Chondrocyte (in vitro differentiated cells): ENCODE results near the gene DAB2IP. TPM values are rescaled to one million over a fixed set of nuclear protein-coding genes. Genes with fewer than 3 reads are reported as not detected.

ENCODE experiments used
- DNase-seq: peaks from one replicate; pipeline ENCODE4 v3.0.0; 2021; ENCODE audit warnings: mixed read lengths, low spot score
- H3K27ac Mint-ChIP-seq: one replicate; pipeline ENCODE4 v1.8.0; 2021; ENCODE audit warnings: mild to moderate bottlenecking, moderate library complexity, mixed read lengths; ENCODE audit not compliant: unreplicated experiment
- H3K27me3 Mint-ChIP-seq: 2 replicates; pipeline ENCODE4 v1.8.0; 2021; ENCODE audit warnings: low read depth, mixed read lengths
- H3K36me3 Mint-ChIP-seq: 2 replicates; pipeline ENCODE4 v1.8.0; 2021; ENCODE audit warnings: low read depth, mixed read lengths
- H3K4me1 Mint-ChIP-seq: 2 replicates; pipeline ENCODE4 v1.8.0; 2021; ENCODE audit warnings: low read depth, mild to moderate bottlenecking, mixed read lengths
- H3K4me3 Mint-ChIP-seq: one replicate; pipeline ENCODE4 v1.8.0; 2021; ENCODE audit warnings: mild to moderate bottlenecking, moderate library complexity, mixed read lengths; ENCODE audit not compliant: unreplicated experiment
- H3K9me3 Mint-ChIP-seq: 2 replicates; pipeline ENCODE4 v1.8.0; 2021; ENCODE audit warnings: low read depth, mixed read lengths
- total RNA-seq: library from RNA; stranded (reverse); gene quantifications from 3 replicates; pipeline ENCODE4 v1.2.1, GENCODE V29; 2021
- TF ChIP-seq, protein P1 (sequence below): fragments of 200-600 bp; sonication (generic); IDR thresholded peaks from 2 replicates; pipeline ENCODE4 v1.5.0; 2021; ENCODE audit warnings: antibody characterized with exemption, mild to moderate bottlenecking, moderate library complexity

Gene DAB2IP
- total RNA-seq, 1 donor from 2014 or later, result 58.5 TPM

DNA sequence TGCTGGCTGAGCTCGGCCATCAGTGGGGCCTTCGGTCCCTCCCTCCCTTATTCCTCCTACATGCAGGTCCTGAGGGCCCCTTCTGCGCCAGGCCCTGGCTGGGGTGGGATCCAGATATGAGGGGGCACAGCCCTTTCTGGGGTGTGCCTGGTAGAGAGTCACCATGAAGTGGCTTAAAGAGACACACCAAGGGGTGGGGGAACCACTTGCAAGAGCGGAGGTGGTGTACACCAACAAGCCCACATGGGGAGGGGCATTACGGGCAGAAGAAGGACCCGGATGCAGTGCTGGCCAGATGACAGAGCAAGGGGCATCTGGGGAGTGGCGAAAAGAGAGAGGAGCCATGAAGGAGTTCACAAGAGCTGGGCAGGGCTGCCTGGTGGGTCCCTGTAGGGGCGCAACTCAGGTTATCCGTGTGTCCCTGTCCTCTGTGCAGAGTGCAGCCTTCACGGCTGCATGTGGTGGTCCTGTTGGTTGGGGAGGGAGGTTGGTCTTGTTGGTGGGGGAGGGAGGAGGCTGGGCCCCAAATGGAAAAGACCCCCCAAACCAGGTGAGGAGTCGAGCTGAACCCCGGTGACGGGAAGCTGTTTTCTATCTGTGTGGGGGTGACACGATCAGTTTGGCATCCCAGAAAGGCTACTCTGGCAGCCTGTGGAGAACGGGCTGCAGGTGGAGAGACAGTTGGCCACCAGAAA lies 158.1 kb downstream of the DAB2IP start:
- Mint-ChIP-seq H3K36me3 (peaks cover 4% of the 10 kb centered on the region), H3K27me3 (no peaks in the 10 kb centered on the region), H3K4me3 (no peak overlapping the region), H3K4me1 (no peaks in the 10 kb centered on the region), H3K27ac (no peak overlapping the region), H3K9me3 (peaks cover 8% of the 10 kb centered on the region)
- TF ChIP-seq, protein P1, sequence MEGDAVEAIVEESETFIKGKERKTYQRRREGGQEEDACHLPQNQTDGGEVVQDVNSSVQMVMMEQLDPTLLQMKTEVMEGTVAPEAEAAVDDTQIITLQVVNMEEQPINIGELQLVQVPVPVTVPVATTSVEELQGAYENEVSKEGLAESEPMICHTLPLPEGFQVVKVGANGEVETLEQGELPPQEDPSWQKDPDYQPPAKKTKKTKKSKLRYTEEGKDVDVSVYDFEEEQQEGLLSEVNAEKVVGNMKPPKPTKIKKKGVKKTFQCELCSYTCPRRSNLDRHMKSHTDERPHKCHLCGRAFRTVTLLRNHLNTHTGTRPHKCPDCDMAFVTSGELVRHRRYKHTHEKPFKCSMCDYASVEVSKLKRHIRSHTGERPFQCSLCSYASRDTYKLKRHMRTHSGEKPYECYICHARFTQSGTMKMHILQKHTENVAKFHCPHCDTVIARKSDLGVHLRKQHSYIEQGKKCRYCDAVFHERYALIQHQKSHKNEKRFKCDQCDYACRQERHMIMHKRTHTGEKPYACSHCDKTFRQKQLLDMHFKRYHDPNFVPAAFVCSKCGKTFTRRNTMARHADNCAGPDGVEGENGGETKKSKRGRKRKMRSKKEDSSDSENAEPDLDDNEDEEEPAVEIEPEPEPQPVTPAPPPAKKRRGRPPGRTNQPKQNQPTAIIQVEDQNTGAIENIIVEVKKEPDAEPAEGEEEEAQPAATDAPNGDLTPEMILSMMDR, result no peak
- no peak for DNase-seq

DNA sequence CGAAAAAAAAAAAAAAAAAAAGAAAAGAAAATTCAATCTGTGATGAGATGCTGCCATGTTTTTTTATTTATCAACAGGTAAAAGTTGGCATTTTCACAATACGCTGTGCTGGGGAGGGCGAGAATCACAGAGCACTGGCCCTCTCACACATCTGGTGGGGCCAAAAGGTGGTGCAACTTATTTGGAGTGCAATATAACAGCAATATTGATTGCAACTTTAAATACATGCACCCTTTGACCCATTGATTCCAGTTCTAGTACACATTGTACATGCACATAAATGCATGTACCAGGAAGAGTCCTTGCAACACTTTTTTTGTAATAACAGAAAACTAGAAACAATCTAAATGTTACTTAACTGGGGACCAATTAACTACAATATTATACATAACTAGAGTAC lies 159.1 kb downstream of the DAB2IP start:
- Mint-ChIP-seq H3K9me3 (no peaks in the 10 kb centered on the region), H3K4me1 (no peaks in the 10 kb centered on the region), H3K4me3 (no peak overlapping the region), H3K27me3 (no peaks in the 10 kb centered on the region), H3K27ac (no peak overlapping the region), H3K36me3 (no peaks in the 10 kb centered on the region)
- TF ChIP-seq, protein P1, result no peak
- DNase-seq, result no peak

- no peak for DNase-seq
- TF ChIP-seq, protein P1, result no peak
- no peaks in the 10 kb centered on the region for H3K36me3 Mint-ChIP-seq
- H3K27me3 Mint-ChIP-seq, result no peaks in the 10 kb centered on the region
- H3K4me3 Mint-ChIP-seq, result no peak overlapping the region
- no peaks in the 10 kb centered on the region for H3K4me1 Mint-ChIP-seq
- no peaks in the 10 kb centered on the region for H3K9me3 Mint-ChIP-seq
- H3K27ac Mint-ChIP-seq, result no peak overlapping the region
These were observed 159.7 kb downstream of the DAB2IP start for GRCh38 chr9:121811140-121811539.

DNA sequence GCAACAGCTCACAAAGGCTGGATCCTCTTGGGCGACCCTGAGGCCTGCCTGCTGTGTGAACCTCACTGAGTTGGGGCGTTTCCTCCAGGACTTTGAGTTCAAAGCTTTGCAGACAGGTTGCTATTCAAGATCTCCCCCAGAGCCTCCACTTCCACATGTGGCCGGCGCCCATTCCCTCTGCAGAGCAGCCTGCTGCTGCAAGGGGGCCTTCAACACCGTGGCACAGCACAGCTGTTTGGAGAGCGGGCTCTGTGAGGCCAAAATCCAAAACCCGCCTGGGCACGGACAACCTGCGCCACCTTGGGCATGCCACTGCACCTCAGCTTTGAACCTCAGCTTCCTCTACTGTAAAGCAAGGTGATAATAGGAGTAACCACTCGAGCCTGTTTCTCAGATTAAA lies 160.3 kb downstream of the DAB2IP start:
- Mint-ChIP-seq H3K36me3 (no peaks in the 10 kb centered on the region), H3K27ac (no peak overlapping the region), H3K27me3 (no peaks in the 10 kb centered on the region), H3K4me3 (no peak overlapping the region), H3K4me1 (no peaks in the 10 kb centered on the region), H3K9me3 (no peaks in the 10 kb centered on the region)
- TF ChIP-seq, protein P1, result no peak
- no peak for DNase-seq

- TF ChIP-seq, protein P1, result no peak
- H3K9me3 Mint-ChIP-seq, result no peaks in the 10 kb centered on the region
- no peak overlapping the region for H3K4me3 Mint-ChIP-seq
- no peak overlapping the region for H3K27ac Mint-ChIP-seq
- H3K4me1 Mint-ChIP-seq, result no peaks in the 10 kb centered on the region
- no peaks in the 10 kb centered on the region for H3K27me3 Mint-ChIP-seq
- DNase-seq, result no peak
- H3K36me3 Mint-ChIP-seq, result no peaks in the 10 kb centered on the region
These were observed 160.8 kb downstream of the DAB2IP start for GRCh38 chr9:121812159-121812735.
